Spleen (tissue), 11 donors: ENCODE data around the gene MECP2. TPM values are rescaled to one million over a fixed set of nuclear protein-coding genes. Genes with fewer than 3 reads are reported as not detected.

Experiments
- DNase-seq: peaks from one replicate; pipeline ENCODE4 v3.0.0-alpha.2; 2020
- H3K27ac ChIP-seq, 8 donors: fragments of 200-600 bp; sonication (generic) in 7 of 8; 1 replicate in 4 of 8; 2 replicates in 4 of 8; pipeline versions ENCODE4 v1.5.0 to v1.8.0; 2016 to 2021; ENCODE audit warnings: inconsistent platforms in 4 of 8, mild to moderate bottlenecking in 4 of 8, moderate library complexity in 1 of 8
- H3K27me3 ChIP-seq, 7 donors: fragments of 200-600 bp; sonication (generic) in 6 of 7; replicated peaks in 1 of 7; 1 replicate in 4 of 7; 2 replicates in 3 of 7; pipeline versions ENCODE4 v1.5.0 to v1.8.0; 2016 to 2021; ENCODE audit warnings: inconsistent platforms in 3 of 7, mild to moderate bottlenecking in 1 of 7
- H3K36me3 ChIP-seq, 6 donors: fragments of 200-600 bp; sonication (generic) in 5 of 6; 1 replicate in 4 of 6; 2 replicates in 2 of 6; pipeline versions ENCODE4 v1.5.0 to v1.8.0; 2016 to 2021; ENCODE audit warnings: inconsistent platforms in 2 of 6
- H3K4me1 ChIP-seq, 6 donors: fragments of 200-600 bp; sonication (generic) in 5 of 6; 1 replicate in 3 of 6; 2 replicates in 3 of 6; pipeline versions ENCODE4 v1.5.0 to v1.8.0; 2016 to 2021; ENCODE audit warnings: inconsistent platforms in 3 of 6
- H3K4me3 ChIP-seq, 8 donors: fragments of 200-600 bp; sonication (generic) in 7 of 8; 1 replicate in 4 of 8; 2 replicates in 4 of 8; pipeline versions ENCODE4 v1.5.0 to v1.8.0; 2016 to 2021; ENCODE audit warnings: inconsistent platforms in 4 of 8, mild to moderate bottlenecking in 4 of 8, moderate library complexity in 2 of 8
- H3K9me3 ChIP-seq, 8 donors: fragments of 200-600 bp; sonication (generic) in 7 of 8; 1 replicate in 4 of 8; 2 replicates in 4 of 8; pipeline versions ENCODE4 v1.5.0 to v1.8.0; 2016 to 2021; ENCODE audit warnings: inconsistent platforms in 4 of 8
- CTCF ChIP-seq, 11 experiments: fragments of 200-600 bp in 7 of 11; fragments of 450-650 bp in 4 of 11; sonication (generic) in 4 of 11; IDR thresholded peaks in 8 of 11; conservative IDR thresholded peaks in 3 of 11; 1 replicate in 7 of 11; 2 replicates in 4 of 11; pipeline versions ENCODE4 v1.4.0 to v1.8.0; 2016 to 2021; ENCODE audit warnings: antibody characterized with exemption in 11 of 11, inconsistent platforms in 4 of 11, mild to moderate bottlenecking in 1 of 11
- POLR2A ChIP-seq, 3 donors: fragments of 450-650 bp; IDR thresholded peaks; one replicate each; pipeline ENCODE4 v1.5.1; 2017; ENCODE audit warnings: antibody characterized with exemption in 3 of 3, mild to moderate bottlenecking in 1 of 3
- POLR2AphosphoS5 ChIP-seq, 3 donors: sonication (generic); formaldehyde crosslinking; IDR thresholded peaks; one replicate each; pipeline ENCODE4 v1.5.1; 2017; ENCODE audit warnings: antibody characterized with exemption in 3 of 3
- WGBS, 5 donors: extraction: QIAGEN DNeasy Blood & Tissue Kit in 3 of 5; methylation state at CpG; one replicate each; pipeline versions ENCODE4 v1.1.5 to v1.1.7; 2013 to 2018; 5-methylcytosine and 5-hydroxymethylcytosine counted together
- intact Hi-C: fragments of 100-400 bp; cut with DNase I; formaldehyde crosslinking; loops from one replicate; pipeline ENCODE4 v1.15.0; 2023; ENCODE audit warnings: low total_unique reads
- polyA plus RNA-seq, 3 donors: library from polyadenylated mRNA; stranded (reverse); fragments of 200-250 nt; gene quantifications; one replicate each; pipeline ENCODE4 v1.2.1, GENCODE V29; 2013
- total RNA-seq, 7 donors: library from RNA; depleted of rRNA in 3 of 7; stranded (reverse); fragments of >200 nt in 3 of 7; fragmentation: NEBNext Ultra II Directional in 4 of 7; extraction: Animal tissue kit (Norgen Biotek cat#: 25700) in 4 of 7; gene quantifications; one replicate each; pipeline versions ENCODE4 v1.1.0 to v1.2.1, GENCODE V29; 2016 to 2021
- donor health status: healthy with polysubstance abuse.
- donor health status: DM: no; HTN: no; CAD: no; lungs with moderate emphysema.
- donor health status: DM: no; HTN: no; CAD: no.
- donor health status: Bipolar disorder and iron deficiency.
- donor health status: healthy.
- donor health status: DM: no; HTN: no; CAD: no.
- donor health status: DM: yes; HTN: yes; CAD: no.

MECP2 gene
- total and polyA plus RNA-seq, 10 donors, result 15.2 to 104 (median 71.5) TPM

GRCh38 chrX:154120567-154120966 lies 23.1 kb upstream of the MECP2 start:
- Histone ChIP-seq H3K4me1 (peaks cover 0 to 29% (median 23%) of the 10 kb centered on the region in 6 donors), H3K27ac (no peak overlapping the region), H3K4me3 (no peak overlapping the region), H3K36me3 (no peaks in the 10 kb centered on the region), H3K27me3 (no peaks in the 10 kb centered on the region), H3K9me3 (peaks cover 0 to 6% (median 0%) of the 10 kb centered on the region in 8 donors)
- DNase-seq, result no peak
- TF ChIP-seq CTCF (IDR thresholded peaks at IDR 0.05 in 8 of 11, conservative IDR thresholded peaks at IDR 0.05 in 3 of 11) (no peak), POLR2A (IDR thresholded peaks at IDR 0.05) (no peak), POLR2AphosphoS5 (IDR thresholded peaks at IDR 0.05) (no peak)
- WGBS, 5 donors, result 87 to 96% (median 94%) methylated on average over 3 of the region's 3 CpGs
- intact Hi-C loops, result no loop called here

- no peak overlapping the region for H3K4me3 ChIP-seq
- H3K27ac ChIP-seq, result no peak overlapping the region
- H3K36me3 ChIP-seq, result no peaks in the 10 kb centered on the region
- no peak for TF ChIP-seq POLR2AphosphoS5 (IDR thresholded peaks at IDR 0.05)
- no peak for TF ChIP-seq CTCF (IDR thresholded peaks at IDR 0.05 in 8 of 11, conservative IDR thresholded peaks at IDR 0.05 in 3 of 11)
- TF ChIP-seq POLR2A (IDR thresholded peaks at IDR 0.05), result no peak
- H3K4me1 ChIP-seq, result peaks cover 0 to 3% (median 0%) of the 10 kb centered on the region in 6 donors
- peaks cover 0 to 6% (median 0%) of the 10 kb centered on the region in 8 donors for H3K9me3 ChIP-seq
- no peak for DNase-seq
- intact Hi-C loops, result no loop called here
- WGBS, 5 donors, result 68 to 92% (median 83%) methylated on average over 6 of the region's 6 CpGs
- H3K27me3 ChIP-seq, result no peaks in the 10 kb centered on the region
Observed at GRCh38 chrX:154117566-154117965, 20.0 kb upstream of the MECP2 start.

GRCh38 chrX:154116426-154117211 lies 19.1 kb upstream of the MECP2 start:
- intact Hi-C loops, result no loop called here
- TF ChIP-seq CTCF (IDR thresholded peaks at IDR 0.05 in 8 of 11, conservative IDR thresholded peaks at IDR 0.05 in 3 of 11), result no peak
- no peak for TF ChIP-seq POLR2AphosphoS5 (IDR thresholded peaks at IDR 0.05)
- no peak for TF ChIP-seq POLR2A (IDR thresholded peaks at IDR 0.05)
- DNase-seq, result no peak
- WGBS, 5 donors, result 75 to 88% (median 77%) methylated on average over 5 to 19 of the region's 19 CpGs
- H3K36me3 ChIP-seq, result no peaks in the 10 kb centered on the region
- H3K27me3 ChIP-seq, result no peaks in the 10 kb centered on the region
- H3K4me3 ChIP-seq, result no peak overlapping the region
- H3K4me1 ChIP-seq, result peaks cover 0 to 3% (median 0%) of the 10 kb centered on the region in 6 donors
- peaks cover 0 to 6% (median 0%) of the 10 kb centered on the region in 8 donors for H3K9me3 ChIP-seq
- no peak overlapping the region for H3K27ac ChIP-seq

DNA sequence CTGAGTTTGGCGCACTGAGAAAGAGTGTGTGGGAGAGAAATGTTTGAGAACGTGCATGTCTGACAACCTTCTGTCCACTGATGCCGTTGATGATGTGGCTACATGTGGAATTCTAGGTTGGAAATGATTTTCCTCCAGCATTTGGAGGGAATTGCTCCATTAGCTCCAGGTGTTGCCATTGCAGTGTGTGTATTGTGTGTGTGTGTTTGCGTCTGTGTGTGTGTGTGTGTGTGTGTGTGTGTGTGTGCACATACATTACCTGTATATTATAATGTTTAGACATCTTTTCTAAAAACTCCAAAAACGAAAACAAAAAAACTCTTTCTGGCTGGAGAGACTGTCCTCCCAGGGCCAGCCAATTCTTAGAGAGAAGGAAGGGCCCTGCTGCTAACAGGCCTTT lies 18.2 kb upstream of the MECP2 start:
- no peaks in the 10 kb centered on the region for H3K27me3 ChIP-seq
- DNase-seq, result no peak
- WGBS, 5 donors, result 85 to 97% (median 93%) methylated on average over 4 to 5 of the region's 5 CpGs

More for the DNA sequence above, 18.2 kb upstream of the MECP2 start:
- Histone ChIP-seq H3K4me3 (no peak overlapping the region), H3K4me1 (peaks cover 0 to 3% (median 0%) of the 10 kb centered on the region in 6 donors), H3K9me3 (peaks cover 0 to 6% (median 0%) of the 10 kb centered on the region in 8 donors), H3K36me3 (no peaks in the 10 kb centered on the region), H3K27ac (no peak overlapping the region)
- intact Hi-C loops, result no loop called here
- TF ChIP-seq CTCF (IDR thresholded peaks at IDR 0.05 in 8 of 11, conservative IDR thresholded peaks at IDR 0.05 in 3 of 11) (no peak), POLR2AphosphoS5 (IDR thresholded peaks at IDR 0.05) (no peak), POLR2A (IDR thresholded peaks at IDR 0.05) (no peak)
